GM12878 (cell line): Measurements from ENCODE around the gene ISOC2. TPM values are rescaled to one million over a fixed set of nuclear protein-coding genes. Genes with fewer than 3 reads are reported as not detected.

ENCODE experiments used
- ATAC-seq: fragments of 200-7000 bp; cut with Tn5 transposase; 3 replicates; pipeline ENCODE4 v1.9.1; 2020; ENCODE audit warnings: mild to moderate bottlenecking, moderate library complexity
- BruUV-seq: library from RNA; stranded (reverse); fragments of 400-500 nt; replicated peaks from 2 replicates; lab custom pipeline; 2021; lab: Mats Ljungman, UMichigan
- CTCF ChIA-PET: fragments of 300-600 bp; sonication (Branson Sonifier 250); formaldehyde crosslinking; extraction: SDS; loops from one replicate; lab custom pipeline; 2021; ENCODE audit warnings: inconsistent platforms; lab: Yijun Ruan, JAX
- POLR2A ChIA-PET: fragments of 350-600 bp; formaldehyde crosslinking; extraction: SDS; loops from one replicate; lab custom pipeline; 2021; ENCODE audit warnings: inconsistent platforms; lab: Charles Lee
- RAD21 ChIA-PET: fragments of 300-600 bp; sonication (Branson Sonifier 250); formaldehyde crosslinking; loops from one replicate; lab custom pipeline; 2023; ENCODE audit warnings: antibody characterized with exemption; ENCODE audit not compliant: unreplicated experiment; lab: Charles Lee
- SMC1A ChIA-PET: fragments of 300-600 bp; sonication (Branson Sonifier 250); formaldehyde crosslinking; loops from one replicate; lab custom pipeline; 2023; ENCODE audit not compliant: unreplicated experiment, uncharacterized antibody; lab: Charles Lee
- DNase-seq: peaks from one replicate; pipeline ENCODE4 v3.0.0-alpha.2; 2011; ENCODE audit warnings: low read depth, low spot score
- FAIRE-seq: peaks from 3 replicates; lab custom pipeline; 2011; peaks lifted over from hg19 to GRCh38; lab: Jason Lieb, UNC
- H2AFZ ChIP-seq: 2 replicates; pipeline ENCODE4 v1.6.0; 2011; ENCODE audit warnings: low read depth, low read length, control low read depth; ENCODE audit not compliant: control insufficient read depth
- H3K27ac ChIP-seq: 2 replicates; pipeline ENCODE4 v1.5.1; 2011; ENCODE audit warnings: control low read depth; ENCODE audit not compliant: control insufficient read depth, insufficient read depth
- H3K27me3 ChIP-seq, 2 experiments: replicated peaks in 1 of 2; 2 replicates each; pipeline versions ENCODE4 v1.6.0 to v1.6.1; 2011; ENCODE audit warnings: low read length in 1 of 2; ENCODE audit not compliant: control insufficient read depth in 2 of 2, insufficient read depth in 2 of 2
- H3K36me3 ChIP-seq, 2 experiments: 2 replicates each; pipeline ENCODE4 v1.5.1; 2011; ENCODE audit warnings: low read length in 1 of 2; ENCODE audit not compliant: control insufficient read depth in 2 of 2, insufficient read depth in 2 of 2
- H3K4me1 ChIP-seq: 2 replicates; pipeline ENCODE4 v1.6.1; 2011; ENCODE audit warnings: mild to moderate bottlenecking, low read length, moderate library complexity, mixed read lengths; ENCODE audit not compliant: control insufficient read depth, insufficient read depth
- H3K4me2 ChIP-seq: 2 replicates; pipeline ENCODE4 v1.6.0; 2011; ENCODE audit warnings: control low read depth; ENCODE audit not compliant: control insufficient read depth, insufficient read depth
- H3K4me3 ChIP-seq: fragments of 200-600 bp; sonication (generic); 2 replicates; pipeline ENCODE4 v1.5.1; 2016
- H3K79me2 ChIP-seq: 2 replicates; pipeline ENCODE4 v1.6.0; 2011; ENCODE audit warnings: low read length; ENCODE audit not compliant: control insufficient read depth, insufficient read depth
- H3K9ac ChIP-seq: 2 replicates; pipeline ENCODE4 v1.8.0; 2011; ENCODE audit warnings: low read length, control low read depth, mixed read lengths; ENCODE audit not compliant: control insufficient read depth, insufficient read depth
- H3K9me3 ChIP-seq: replicated peaks from 3 replicates; pipeline ENCODE4 v1.5.1; 2011; ENCODE audit warnings: mild to moderate bottlenecking, low read length; ENCODE audit not compliant: control insufficient read depth, insufficient read depth
- H4K20me1 ChIP-seq: 2 replicates; pipeline ENCODE4 v1.6.0; 2011; ENCODE audit not compliant: control insufficient read depth, insufficient read depth
- BMI1 ChIP-seq: fragments of 450-650 bp; IDR thresholded peaks from 2 replicates; pipeline ENCODE4 v1.6.1; 2016; ENCODE audit warnings: mild to moderate bottlenecking, moderate library complexity, borderline replicate concordance
- CREB1 ChIP-seq: IDR thresholded peaks from 2 replicates; pipeline ENCODE4 v1.6.1; 2012; ENCODE audit warnings: low read depth, mild to moderate bottlenecking, inconsistent platforms
- ESRRA ChIP-seq: IDR thresholded peaks from 2 replicates; pipeline ENCODE4 v1.6.1; 2012; ENCODE audit warnings: mild to moderate bottlenecking, low read length, improper control_type of control experiment
- HDAC6 ChIP-seq: fragments of 200-600 bp; sonication (generic); IDR thresholded peaks from one replicate; pipeline ENCODE4 v1.8.0; 2017; ENCODE audit warnings: antibody characterized with exemption; ENCODE audit not compliant: unreplicated experiment
- NFYA ChIP-seq: IDR thresholded peaks from 2 replicates; pipeline ENCODE4 v1.6.1; 2011; ENCODE audit warnings: low read depth, mild to moderate bottlenecking, low read length, improper control_type of control experiment, borderline replicate concordance
- RAD51 ChIP-seq: fragments of 450-650 bp; IDR thresholded peaks from 2 replicates; pipeline ENCODE4 v1.6.1; 2016; ENCODE audit warnings: moderate library complexity, mild to moderate bottlenecking, inconsistent platforms
- TCF3 ChIP-seq: IDR thresholded peaks from 2 replicates; pipeline ENCODE4 v1.6.1; 2012; ENCODE audit warnings: low read depth, mild to moderate bottlenecking, low read length, borderline replicate concordance; ENCODE audit not compliant: insufficient read depth
- WGBS: methylation state at CpG from one replicate; pipeline ENCODE4 v1.1.6; 2016; ENCODE audit warnings: low lambda C conversion rate; ENCODE audit not compliant: insufficient replicate concordance, insufficient coverage; ENCODE audit errors: missing lambda C conversion rate; 5-methylcytosine and 5-hydroxymethylcytosine counted together
- in situ Hi-C: fragments of 300-500 bp; cut with MboI; formaldehyde crosslinking; loops from 9 replicates; pipeline ENCODE4 v1.14.3; 2018; ENCODE audit warnings: mixed read lengths
- intact Hi-C: fragments of 100-400 bp; cut with micrococcal nuclease; formaldehyde crosslinking; loops from one replicate; pipeline ENCODE4 v1.14.2; 2022; ENCODE audit not compliant: unreplicated experiment
- polyA plus RNA-seq, 11 experiments: library from polyadenylated mRNA; depleted of rRNA in 4 of 11; unstranded in 6 of 11; stranded (reverse) in 5 of 11; fragments of >200 nt; fragmentation: Nextera tagmentation in 4 of 11; fragmentation: Illumina TruSeq in 1 of 11; extraction: Ambion mirVana in 4 of 11; extraction: Trizol in 1 of 11; gene quantifications; 1 replicate in 1 of 11; 2 replicates in 10 of 11; pipeline versions ENCODE4 v1.2.1 to v1.2.3, GENCODE V29; 2011 to 2016; ENCODE audit warnings: inconsistent platforms in 2 of 11, missing spikeins in 2 of 11, low read depth in 1 of 11
- total RNA-seq, 4 experiments: library from RNA; depleted of rRNA in 3 of 4; stranded (reverse); fragments of >200 nt in 3 of 4; fragmentation: Illumina TruSeq in 1 of 4; extraction: Trizol in 1 of 4; gene quantifications; 2 replicates each; pipeline versions ENCODE4 v1.2.1 to v1.2.3, GENCODE V29; 2013 to 2021

ISOC2 gene
- total and polyA plus RNA-seq, 10 of the 15 experiments (the other 5 are each of a cell fraction or from before 2014, with no cell fraction given) = 0.72 to 238 (median 56.9) TPM

GRCh38 chr19:55442372-55442961 lies 19.0 kb downstream of the ISOC2 start:
- intact Hi-C loops (no loop called here), in situ Hi-C loops (no loop called here)
- no peak overlapping the region for H3K27ac ChIP-seq
- no peak overlapping the region for H3K9ac ChIP-seq
- no peaks in the 10 kb centered on the region for H4K20me1 ChIP-seq
- no peaks in the 10 kb centered on the region for H3K9me3 ChIP-seq
- WGBS = 10% methylated on average over 29 of the region's 72 CpGs
- no peaks in the 10 kb centered on the region for H3K36me3 ChIP-seq
- no peak overlapping the region for H3K4me3 ChIP-seq
- CTCF ChIA-PET = no interaction called here
- H2AFZ ChIP-seq = no peak overlapping the region
- FAIRE-seq = no peak
- no peak for DNase-seq
- SMC1A ChIA-PET = no interaction called here
- no peak for ATAC-seq
- no TSS peak for BruUV-seq
- TF ChIP-seq RAD51 (no peak), HDAC6 (peak; percentile 5), TCF3 (no peak), CREB1 (no peak)
- H3K27me3 ChIP-seq = peaks cover 0 to 1% of the 10 kb centered on the region in 2 experiments; a peak in 2 of 4 replicates
- no peaks in the 10 kb centered on the region for H3K4me1 ChIP-seq
- H3K4me2 ChIP-seq = no peak overlapping the region
- H3K79me2 ChIP-seq = no peaks in the 10 kb centered on the region
- RAD21 ChIA-PET = no interaction called here
- POLR2A ChIA-PET = no interaction called here

DNA sequence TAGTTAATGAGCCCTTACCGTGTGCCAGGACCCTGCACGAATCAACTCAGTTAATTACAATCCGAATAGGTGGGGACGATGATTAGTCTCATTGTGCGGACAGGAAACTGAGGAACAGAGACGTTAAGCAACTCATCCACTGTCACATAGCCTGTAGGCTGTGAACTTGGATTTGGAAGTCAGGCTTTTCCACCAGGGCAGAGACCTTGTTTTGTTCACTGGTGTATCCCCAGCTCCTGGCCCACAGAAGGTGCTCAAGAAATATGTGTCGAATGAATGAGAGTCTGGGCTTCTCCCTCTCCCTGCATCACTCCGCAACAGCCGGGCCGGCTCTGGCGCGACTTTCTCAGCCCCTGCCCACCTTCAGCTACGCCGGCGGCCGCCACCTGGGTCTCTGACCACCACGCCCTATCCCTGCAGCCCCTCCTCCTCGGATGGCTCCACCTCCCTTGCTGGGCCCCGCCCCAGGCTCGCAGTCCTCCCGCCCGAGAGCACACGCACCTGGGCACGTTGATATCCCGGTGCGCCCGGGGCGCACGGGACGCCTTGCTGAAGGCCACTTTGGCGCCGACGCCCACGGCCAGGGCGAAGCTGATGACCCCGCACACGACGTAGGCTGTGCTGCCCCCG lies 19.6 kb downstream of the ISOC2 start:
- no peak for ATAC-seq
- no peaks in the 10 kb centered on the region for H3K9me3 ChIP-seq
- no peak for FAIRE-seq
- WGBS = 3% methylated on average over 29 of the region's 39 CpGs
- in situ Hi-C loops (no loop called here), intact Hi-C loops (no loop called here)
- BruUV-seq = no TSS peak
- no peak overlapping the region for H3K27ac ChIP-seq
- POLR2A ChIA-PET = no interaction called here
- no peak for DNase-seq
- no peaks in the 10 kb centered on the region for H3K4me1 ChIP-seq
- CTCF ChIA-PET = no interaction called here
- H4K20me1 ChIP-seq = no peaks in the 10 kb centered on the region
- no peaks in the 10 kb centered on the region for H3K36me3 ChIP-seq
- RAD21 ChIA-PET = no interaction called here
- H3K4me3 ChIP-seq = no peak overlapping the region
- TF ChIP-seq ESRRA (no peak), HDAC6 (peak; percentile 71), NFYA (no peak), BMI1 (no peak)
- H3K27me3 ChIP-seq = peaks cover 0 to 1% of the 10 kb centered on the region in 2 experiments; a peak in 2 of 4 replicates
- no peak overlapping the region for H2AFZ ChIP-seq
- SMC1A ChIA-PET = no interaction called here
- no peaks in the 10 kb centered on the region for H3K79me2 ChIP-seq
- no peak overlapping the region for H3K9ac ChIP-seq
- H3K4me2 ChIP-seq = no peak overlapping the region
